ENCODE results near the gene IGSF9B.

GRCh38 chr11:133902506-133902905 is 54.3 kb downstream of the IGSF9B start:
- no peak for TF ChIP-seq CTCF (IDR thresholded peaks at IDR 0.05; ENCODE audit: low read depth, low read length)
- no peak for TF ChIP-seq EZH2phosphoT487 (IDR thresholded peaks at IDR 0.05; ENCODE audit: low read depth)

Measured in OCI-LY3 (cell line).